Right lung (tissue), 5 donors: ENCODE data around the gene GLRA1. TPM values are rescaled to one million over a fixed set of nuclear protein-coding genes. Genes with fewer than 3 reads are reported as not detected.

ENCODE experiments used
- DNase-seq, 2 donors: peaks; one replicate each; pipeline ENCODE4 v3.0.0-alpha.2; 2013
- polyA plus RNA-seq, 5 donors: library from polyadenylated mRNA; unstranded; fragments of 120-200 nt; gene quantifications; one replicate each; pipeline versions ENCODE4 v1.2.1 to v1.2.3, GENCODE V29; 2013; ENCODE audit warnings: inconsistent platforms in 1 of 5, low replicate concordance in 1 of 5; ENCODE audit not compliant: insufficient read length in 5 of 5, insufficient read depth in 1 of 5

The GLRA1 gene
- polyA plus RNA-seq, 5 donors, result 0.09 to 0.13 TPM; not detected in 3

- DNase-seq, result no peak
Observed at GRCh38 chr5:151772846-151773561, 151.6 kb downstream of the GLRA1 start.

Other genes starting within 250 kb of the GLRA1 start
- 1,000 to 10,000 TPM; 1,938 to 2,551 (median 2,167) TPM for gene SPARC, start 237.9 kb downstream of the GLRA1 start, polyA plus RNA-seq
- 10 to 100 TPM; 61.5 to 75.1 (median 63.0) TPM for gene ATOX1, start 166.2 kb downstream of the GLRA1 start, polyA plus RNA-seq
- 100 to 1,000 TPM; 115 to 171 (median 145) TPM for gene G3BP1, start 152.9 kb downstream of the GLRA1 start, polyA plus RNA-seq